Uterus (tissue), 4 donors: ENCODE measurements around the gene VWF. TPM values are rescaled to one million over a fixed set of nuclear protein-coding genes. Genes with fewer than 3 reads are reported as not detected.

Experiments used
- DNase-seq, 2 donors: peaks; one replicate each; pipeline ENCODE4 v3.0.0-alpha.2; 2019 to 2020
- H3K27ac ChIP-seq, 2 donors: fragments of 200-600 bp; sonication (generic); 1 replicate in 1 of 2; 2 replicates in 1 of 2; pipeline ENCODE4 v1.5.1; 2016 to 2018
- H3K27me3 ChIP-seq, 2 donors: fragments of 200-600 bp; sonication (generic); one replicate each; pipeline ENCODE4 v1.5.1; 2018 to 2019; ENCODE audit warnings: control low read depth in 1 of 2
- H3K36me3 ChIP-seq, 2 donors: fragments of 200-600 bp; sonication (generic); one replicate each; pipeline ENCODE4 v1.5.1; 2019; ENCODE audit warnings: control low read depth in 1 of 2
- H3K4me1 ChIP-seq, 2 donors: fragments of 200-600 bp; sonication (generic); one replicate each; pipeline ENCODE4 v1.5.1; 2018 to 2019; ENCODE audit warnings: control low read depth in 1 of 2
- H3K4me3 ChIP-seq, 2 donors: fragments of 200-600 bp; sonication (generic); 1 replicate in 1 of 2; 2 replicates in 1 of 2; pipeline ENCODE4 v1.5.1; 2018 to 2019; ENCODE audit warnings: mild to moderate bottlenecking in 1 of 2
- H3K9me3 ChIP-seq, 2 donors: fragments of 200-600 bp; sonication (generic); one replicate each; pipeline ENCODE4 v1.5.1; 2019; ENCODE audit warnings: control low read depth in 1 of 2
- POLR2A ChIP-seq, 2 donors: fragments of 450-650 bp; IDR thresholded peaks; one replicate each; pipeline ENCODE4 v1.6.1; 2016; ENCODE audit warnings: antibody characterized with exemption in 2 of 2, mild to moderate bottlenecking in 1 of 2, moderate library complexity in 1 of 2
- intact Hi-C: fragments of 100-400 bp; cut with DNase I; formaldehyde crosslinking; loops from one replicate; pipeline ENCODE4 v1.15.1; 2023; ENCODE audit warnings: low total_unique reads
- total RNA-seq, 4 donors: library from RNA; depleted of rRNA in 3 of 4; stranded (reverse); fragments of >200 nt in 3 of 4; gene quantifications; one replicate each; pipeline versions ENCODE4 v1.1.0 to v1.2.4, GENCODE V29; 2014 to 2023
- TF ChIP-seq, protein P1 (sequence below), 4 experiments: fragments of 200-600 bp in 2 of 4; fragments of 450-650 bp in 2 of 4; sonication (generic) in 2 of 4; IDR thresholded peaks; one replicate each; pipeline ENCODE4 v1.5.1; 2016 to 2019; ENCODE audit warnings: antibody characterized with exemption in 4 of 4, mild to moderate bottlenecking in 2 of 4, moderate library complexity in 1 of 4
- donor health status: DM: yes; HTN: yes; CAD: no.

VWF gene
- total RNA-seq, 4 donors from 2014 or later: 122 to 949 (median 380) TPM

DNA sequence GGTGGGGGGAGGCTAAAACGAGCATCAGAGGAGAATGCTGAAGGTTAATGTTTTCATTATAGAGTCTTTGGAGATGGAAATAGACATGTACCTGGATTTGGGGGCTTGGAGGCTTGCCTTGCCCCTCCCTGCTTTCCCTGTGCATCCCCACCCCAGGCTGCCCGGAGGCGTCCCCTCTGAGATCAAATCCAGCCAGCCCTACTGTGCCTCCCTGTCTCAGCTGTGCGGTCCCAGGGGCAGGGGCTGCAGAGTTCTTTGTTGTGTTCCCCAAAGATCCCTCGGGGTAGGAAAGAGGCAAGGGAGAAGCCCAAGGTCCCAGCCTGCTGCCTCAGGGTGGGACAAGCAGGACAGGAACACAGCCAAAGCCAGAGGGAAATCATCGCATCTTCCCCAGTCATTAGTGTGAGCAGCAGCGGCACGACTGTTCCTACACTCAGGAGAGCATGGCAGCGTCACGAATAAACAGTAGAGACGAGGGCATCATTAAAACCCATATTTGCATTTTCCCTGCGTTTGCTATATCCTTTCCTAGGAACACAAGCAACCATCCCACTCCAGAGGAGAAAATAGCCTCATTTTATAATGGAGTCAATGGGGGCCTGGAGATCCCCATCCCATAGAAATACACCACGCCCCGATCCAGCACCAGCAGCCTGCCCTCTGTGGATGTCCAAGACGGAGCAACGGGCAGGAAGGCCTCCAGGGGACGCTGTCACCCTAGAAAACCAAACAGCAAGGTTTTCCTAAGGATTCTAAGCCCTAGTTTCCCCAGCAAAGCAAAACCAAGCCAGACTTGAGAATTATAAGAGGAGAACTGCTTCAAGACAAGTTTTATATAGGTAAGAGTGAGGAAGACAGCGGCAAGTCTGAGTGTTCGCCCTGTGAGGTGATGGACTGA is 211.8 kb downstream of the VWF start:
- H3K27me3 ChIP-seq: no peaks in the 10 kb centered on the region
- TF ChIP-seq, protein P1, sequence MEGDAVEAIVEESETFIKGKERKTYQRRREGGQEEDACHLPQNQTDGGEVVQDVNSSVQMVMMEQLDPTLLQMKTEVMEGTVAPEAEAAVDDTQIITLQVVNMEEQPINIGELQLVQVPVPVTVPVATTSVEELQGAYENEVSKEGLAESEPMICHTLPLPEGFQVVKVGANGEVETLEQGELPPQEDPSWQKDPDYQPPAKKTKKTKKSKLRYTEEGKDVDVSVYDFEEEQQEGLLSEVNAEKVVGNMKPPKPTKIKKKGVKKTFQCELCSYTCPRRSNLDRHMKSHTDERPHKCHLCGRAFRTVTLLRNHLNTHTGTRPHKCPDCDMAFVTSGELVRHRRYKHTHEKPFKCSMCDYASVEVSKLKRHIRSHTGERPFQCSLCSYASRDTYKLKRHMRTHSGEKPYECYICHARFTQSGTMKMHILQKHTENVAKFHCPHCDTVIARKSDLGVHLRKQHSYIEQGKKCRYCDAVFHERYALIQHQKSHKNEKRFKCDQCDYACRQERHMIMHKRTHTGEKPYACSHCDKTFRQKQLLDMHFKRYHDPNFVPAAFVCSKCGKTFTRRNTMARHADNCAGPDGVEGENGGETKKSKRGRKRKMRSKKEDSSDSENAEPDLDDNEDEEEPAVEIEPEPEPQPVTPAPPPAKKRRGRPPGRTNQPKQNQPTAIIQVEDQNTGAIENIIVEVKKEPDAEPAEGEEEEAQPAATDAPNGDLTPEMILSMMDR (IDR thresholded peaks at IDR 0.05): no peak
- TF ChIP-seq POLR2A (IDR thresholded peaks at IDR 0.05): no peak
- no peak overlapping the region for H3K4me3 ChIP-seq
- H3K4me1 ChIP-seq: no peaks in the 10 kb centered on the region
- H3K9me3 ChIP-seq: no peaks in the 10 kb centered on the region
- DNase-seq: no peak
- H3K36me3 ChIP-seq: no peaks in the 10 kb centered on the region
- no peak overlapping the region for H3K27ac ChIP-seq
- intact Hi-C loops: no loop called here

DNA sequence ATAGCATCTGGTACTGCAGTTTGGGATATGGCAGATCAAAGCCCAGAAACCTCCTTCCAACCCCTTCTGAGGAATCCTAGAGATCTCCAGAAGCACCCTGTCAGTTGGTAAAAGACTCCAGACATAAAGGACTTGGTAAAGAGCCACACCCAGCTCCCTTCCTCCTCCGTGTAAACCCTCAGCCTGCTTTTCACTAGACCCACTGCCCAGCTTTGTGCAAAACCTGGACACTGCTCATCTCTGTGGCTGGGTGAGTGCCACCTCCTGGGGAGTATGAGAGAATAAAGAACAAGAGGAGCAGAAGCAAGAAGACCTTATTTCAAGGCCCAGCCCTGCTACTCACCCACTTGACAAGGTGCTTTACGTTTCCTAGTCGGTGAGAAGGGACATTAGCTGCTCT is 212.5 kb downstream of the VWF start:
- Histone ChIP-seq H3K4me3 (no peak overlapping the region), H3K27me3 (no peaks in the 10 kb centered on the region), H3K36me3 (no peaks in the 10 kb centered on the region), H3K9me3 (no peaks in the 10 kb centered on the region), H3K4me1 (no peaks in the 10 kb centered on the region), H3K27ac (no peak overlapping the region)
- intact Hi-C loops: no loop called here
- no peak for DNase-seq
- TF ChIP-seq, protein P1 (IDR thresholded peaks at IDR 0.05): no peak
- no peak for TF ChIP-seq POLR2A (IDR thresholded peaks at IDR 0.05)

DNA sequence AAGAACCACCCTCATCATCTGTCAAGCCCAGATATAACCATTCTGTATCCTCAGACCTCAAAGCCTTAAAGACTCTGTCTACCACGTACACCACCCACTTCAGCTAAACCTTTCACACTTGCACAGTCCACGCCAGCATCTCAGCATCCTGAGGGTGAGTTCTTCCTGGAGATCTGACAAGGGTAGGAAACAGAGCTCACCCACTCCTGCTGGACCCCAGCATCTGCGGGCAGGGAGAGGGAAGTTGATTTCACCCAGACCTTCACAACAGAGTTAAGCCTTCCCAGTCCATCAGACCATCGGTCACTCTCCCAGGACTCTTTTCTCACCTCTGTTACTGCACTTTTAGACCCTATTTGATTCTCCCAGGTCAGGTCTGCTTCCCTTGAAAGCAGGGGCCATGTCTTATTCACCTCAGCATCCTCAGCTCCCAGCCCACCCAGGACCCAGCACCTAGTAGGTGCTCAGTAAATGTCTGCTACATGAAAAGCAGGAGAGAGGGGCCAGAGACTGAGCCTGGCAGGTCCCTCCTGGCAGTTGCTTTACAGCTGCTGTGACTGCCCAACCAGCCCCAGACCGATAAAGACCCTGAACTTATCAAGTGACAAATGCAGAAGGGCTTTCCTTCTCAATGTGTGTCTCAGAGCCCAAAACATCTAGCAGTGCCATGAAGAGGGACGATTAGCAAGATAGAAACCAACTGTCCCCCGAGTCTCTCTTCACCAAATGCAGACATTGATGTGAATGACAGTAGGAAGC is 213.5 kb downstream of the VWF start:
- H3K4me3 ChIP-seq: no peak overlapping the region
- DNase-seq: no peak
- no peaks in the 10 kb centered on the region for H3K4me1 ChIP-seq
- no peak for TF ChIP-seq POLR2A (IDR thresholded peaks at IDR 0.05)
- TF ChIP-seq, protein P1 (IDR thresholded peaks at IDR 0.05): no peak
- no peak overlapping the region for H3K27ac ChIP-seq
- H3K36me3 ChIP-seq: no peaks in the 10 kb centered on the region
- H3K27me3 ChIP-seq: no peaks in the 10 kb centered on the region
- intact Hi-C loops: no loop called here
- no peaks in the 10 kb centered on the region for H3K9me3 ChIP-seq

DNA sequence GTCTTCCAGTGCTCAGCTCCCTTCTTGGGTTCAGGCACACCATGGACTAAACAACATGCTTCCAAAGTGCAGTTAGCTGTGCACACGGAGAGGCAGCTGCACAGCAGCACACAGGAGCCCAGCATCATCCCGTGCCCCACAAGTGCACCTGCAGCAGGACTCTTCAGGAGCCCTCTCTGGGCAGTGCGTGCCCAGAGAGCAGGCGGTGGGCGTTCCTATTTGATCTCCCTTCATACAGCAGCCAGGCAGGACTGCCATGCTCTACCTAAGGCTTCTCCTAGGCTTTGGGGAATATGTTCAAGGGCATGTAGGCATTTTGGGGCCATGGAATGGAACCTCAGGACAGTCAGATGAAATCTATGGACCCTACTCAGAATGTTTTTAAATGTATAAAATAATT is 214.9 kb downstream of the VWF start:
- no peaks in the 10 kb centered on the region for H3K4me1 ChIP-seq
- no peak overlapping the region for H3K4me3 ChIP-seq
- H3K9me3 ChIP-seq: no peaks in the 10 kb centered on the region
- no peaks in the 10 kb centered on the region for H3K36me3 ChIP-seq
- no peaks in the 10 kb centered on the region for H3K27me3 ChIP-seq
- intact Hi-C loops: no loop called here
- DNase-seq: no peak
- H3K27ac ChIP-seq: no peak overlapping the region
- TF ChIP-seq, protein P1 (IDR thresholded peaks at IDR 0.05): no peak
- no peak for TF ChIP-seq POLR2A (IDR thresholded peaks at IDR 0.05)

DNA sequence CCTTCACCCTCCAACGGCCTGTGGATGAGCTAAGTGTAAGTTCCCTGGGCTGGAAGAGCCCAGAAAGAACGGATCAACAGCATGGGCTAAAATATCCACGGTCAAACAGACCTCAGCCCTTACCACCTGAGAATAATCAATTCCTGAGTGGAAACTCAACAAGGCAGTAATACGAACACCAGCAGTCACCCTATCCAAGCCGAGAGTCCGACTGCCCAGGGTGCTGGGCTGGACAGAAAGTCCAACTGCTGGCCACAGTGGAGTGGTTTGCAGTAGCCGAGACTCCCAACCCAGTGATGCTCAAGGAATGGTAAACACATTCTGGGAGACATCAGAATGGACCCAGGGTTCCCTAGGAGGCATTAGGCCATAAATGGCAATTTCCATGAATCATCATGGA is 216.2 kb downstream of the VWF start:
- TF ChIP-seq, protein P1 (IDR thresholded peaks at IDR 0.05): no peak
- TF ChIP-seq POLR2A (IDR thresholded peaks at IDR 0.05): no peak
- no peaks in the 10 kb centered on the region for H3K27me3 ChIP-seq
- H3K27ac ChIP-seq: no peak overlapping the region
- no peak for DNase-seq
- H3K36me3 ChIP-seq: no peaks in the 10 kb centered on the region
- no peaks in the 10 kb centered on the region for H3K4me1 ChIP-seq
- no peaks in the 10 kb centered on the region for H3K9me3 ChIP-seq
- intact Hi-C loops: no loop called here
- no peak overlapping the region for H3K4me3 ChIP-seq
